Caco-2 (cell line): ENCODE measurements around the gene SMOC2. TPM values are rescaled to one million over a fixed set of nuclear protein-coding genes. Genes with fewer than 3 reads are reported as not detected.
A peak's percentile ranks its signal among the peaks of the same experiment; 100 is the strongest.

Experiments
- BruUV-seq: library from RNA; stranded (reverse); fragments of 400-500 nt; replicated peaks from 2 replicates; lab custom pipeline; 2021; lab: Mats Ljungman, UMichigan
- CTCF ChIA-PET: fragments of 300-600 bp; sonication (Branson Sonifier 250); formaldehyde crosslinking; loops from one replicate; lab custom pipeline; 2022; ENCODE audit warnings: antibody characterized with exemption; lab: Charles Lee
- POLR2A ChIA-PET: fragments of 300-600 bp; sonication (Branson Sonifier 250); formaldehyde crosslinking; loops from one replicate; lab custom pipeline; 2022; ENCODE audit warnings: antibody characterized with exemption; lab: Charles Lee
- DNase-seq, 2 experiments: peaks; one replicate each; pipeline versions ENCODE4 v3.0.0 to v3.0.0-alpha.2; 2020 to 2022
- H3K27me3 ChIP-seq: replicated peaks from 2 replicates; pipeline ENCODE4 v1.6.0; 2011; ENCODE audit warnings: low read length; ENCODE audit not compliant: control insufficient read depth, insufficient read depth
- H3K36me3 ChIP-seq: 2 replicates; pipeline ENCODE4 v1.5.1; 2011; ENCODE audit warnings: low read length; ENCODE audit not compliant: control insufficient read depth, insufficient read depth
- H3K4me1 ChIP-seq: fragments of 250-450 bp; sonication (Bioruptor Pico); 2 replicates; pipeline ENCODE4 v1.5.1; 2020; ENCODE audit warnings: mild to moderate bottlenecking
- H3K4me3 ChIP-seq: 2 replicates; pipeline ENCODE4 v1.5.1; 2011; ENCODE audit warnings: low read depth, mild to moderate bottlenecking, control low read depth, low read length
- H3K9me3 ChIP-seq: fragments of 250-450 bp; sonication (Bioruptor Pico); 2 replicates; pipeline ENCODE4 v1.5.1; 2020; ENCODE audit warnings: mild to moderate bottlenecking, moderate library complexity
- H3K27ac Mint-ChIP-seq: one replicate; pipeline ENCODE4 v1.8.0; 2022; ENCODE audit warnings: mixed read lengths; ENCODE audit not compliant: unreplicated experiment
- H3K27me3 Mint-ChIP-seq: one replicate; pipeline ENCODE4 v1.8.0; 2022; ENCODE audit warnings: mixed read lengths; ENCODE audit not compliant: insufficient read depth, unreplicated experiment
- H3K36me3 Mint-ChIP-seq: one replicate; pipeline ENCODE4 v1.8.0; 2022; ENCODE audit warnings: mild to moderate bottlenecking, mixed read lengths; ENCODE audit not compliant: insufficient read depth, unreplicated experiment
- H3K4me1 Mint-ChIP-seq: one replicate; pipeline ENCODE4 v1.8.0; 2022; ENCODE audit warnings: low read depth, mixed read lengths; ENCODE audit not compliant: unreplicated experiment
- H3K4me3 Mint-ChIP-seq: one replicate; pipeline ENCODE4 v1.8.0; 2022; ENCODE audit warnings: mild to moderate bottlenecking, moderate library complexity, mixed read lengths; ENCODE audit not compliant: unreplicated experiment
- H3K9me3 Mint-ChIP-seq: one replicate; pipeline ENCODE4 v1.8.0; 2022; ENCODE audit warnings: mixed read lengths; ENCODE audit not compliant: unreplicated experiment
- CTCF ChIP-seq, 2 experiments: fragments of 200-600 bp in 1 of 2; IDR thresholded peaks; 1 replicate in 1 of 2; 2 replicates in 1 of 2; pipeline versions ENCODE4 v1.5.1 to v1.8.0; 2011 to 2022; ENCODE audit warnings: antibody characterized with exemption in 1 of 2, control low read depth in 1 of 2, inconsistent platforms in 1 of 2, low read depth in 1 of 2, low read length in 1 of 2, mild to moderate bottlenecking in 1 of 2, moderate library complexity in 1 of 2; ENCODE audit not compliant: insufficient read depth in 1 of 2, severe bottlenecking in 1 of 2, unreplicated experiment in 1 of 2
- intact Hi-C: fragments of 100-400 bp; cut with micrococcal nuclease; formaldehyde crosslinking; loops from one replicate; pipeline ENCODE4 v1.10.0; 2022; ENCODE audit not compliant: unreplicated experiment
- total RNA-seq: library from RNA; stranded (reverse); gene quantifications from 2 replicates; pipeline ENCODE4 v1.2.3, GENCODE V29; 2022

SMOC2 gene
- total RNA-seq, 1 experiment from 2014 or later = 2.8 TPM

GRCh38 chr6:168438783-168439520 lies 2.0 kb upstream of the SMOC2 start:
- Mint-ChIP-seq H3K36me3 (no peaks in the 10 kb centered on the region), H3K27me3 (peaks cover 14% of the 10 kb centered on the region), H3K4me1 (peaks cover 6% of the 10 kb centered on the region), H3K4me3 (no peak overlapping the region), H3K27ac (no peak overlapping the region), H3K9me3 (no peaks in the 10 kb centered on the region)
- Histone ChIP-seq H3K4me1 (peaks cover 12% of the 10 kb centered on the region; the same call in 1 of the 2 replicates), H3K4me3 (no peak overlapping the region), H3K36me3 (no peaks in the 10 kb centered on the region), H3K9me3 (0 out of 2 replicates have a peak, but pooled peaks cover 5% of the 10 kb centered on the region), H3K27me3 (no peaks in the 10 kb centered on the region)
- intact Hi-C loops = no loop called here
- BruUV-seq = no TSS peak
- ChIA-PET POLR2A (interaction anchor here (0.6 kb wide), 1 partner anchor 924 kb away, joined by 3 read pairs; no protein-coding TSS in a partner anchor), CTCF (no interaction called here)
- no peak for DNase-seq
- TF ChIP-seq CTCF (IDR thresholded peaks at IDR 0.05; ENCODE audit: insufficient read depth in 1 of 2, low read depth in 1 of 2, low read length in 1 of 2, severe bottlenecking in 1 of 2, unreplicated experiment in 1 of 2) = no peak

- CTCF ChIA-PET = no interaction called here
- Histone ChIP-seq H3K9me3 (0 out of 2 replicates have a peak, but pooled peaks cover 5% of the 10 kb centered on the region), H3K36me3 (no peaks in the 10 kb centered on the region), H3K4me1 (peaks cover 12% of the 10 kb centered on the region; the same call in 1 of the 2 replicates), H3K27me3 (peaks cover 2% of the 10 kb centered on the region; the same call in 1 of the 2 replicates), H3K4me3 (no peak overlapping the region)
- POLR2A ChIA-PET = no interaction called here
- no TSS peak for BruUV-seq
- intact Hi-C loops = loop anchor here (5.0 kb wide), 1 partner anchor 68 kb away; no protein-coding TSS in a partner anchor
- H3K9me3 Mint-ChIP-seq = no peaks in the 10 kb centered on the region
- no peak for TF ChIP-seq CTCF (IDR thresholded peaks at IDR 0.05; ENCODE audit: insufficient read depth in 1 of 2, low read depth in 1 of 2, low read length in 1 of 2, severe bottlenecking in 1 of 2, unreplicated experiment in 1 of 2)
- no peak overlapping the region for H3K27ac Mint-ChIP-seq
- peak overlapping the region; percentile 72 for H3K4me3 Mint-ChIP-seq
- H3K27me3 Mint-ChIP-seq = peaks cover 22% of the 10 kb centered on the region
- no peak for DNase-seq
- H3K36me3 Mint-ChIP-seq = no peaks in the 10 kb centered on the region
- H3K4me1 Mint-ChIP-seq = peaks cover 6% of the 10 kb centered on the region
Observed at GRCh38 chr6:168439794-168440450, 1.1 kb upstream of the SMOC2 start.
